Activated CD4-positive, alpha-beta T cell treated with anti-CD3 and anti-CD28 coated beads, Interleukin-2, amount 50 U/mL, for 4 hours (primary cell): Measurements from ENCODE around the gene OR1F1.
A peak's percentile ranks its signal among the peaks of the same experiment; 100 is the strongest.
"Not testable (repeated sequence)": the region's sequence is repeated elsewhere in the genome, so short reads cannot be mapped to it uniquely, and the experiment has no call there.

ENCODE experiments used
- DNase-seq, 2 experiments: peaks; one replicate each; pipeline ENCODE4 v3.0.0-alpha.2; 2020

Gene OR1F1

GRCh38 chr16:3187798-3188674 is at the start of gene OR1F1:
OR1F1 (plus strand) TSS chr16:3188204.
- peak; percentile 41 to 42 for DNase-seq

GRCh38 chr16:3138342-3138741 is 49.7 kb upstream of the OR1F1 start:
- DNase-seq, result no peak

GRCh38 chr16:3138823-3139426 is 49.1 kb upstream of the OR1F1 start:
- no peak for DNase-seq

GRCh38 chr16:3139561-3139960 is 48.4 kb upstream of the OR1F1 start:
- not testable (repeated sequence) for DNase-seq

- DNase-seq, result no peak
Measured at GRCh38 chr16:3140603-3141427, 47.2 kb upstream of the OR1F1 start.

GRCh38 chr16:3141781-3142311 is 46.2 kb upstream of the OR1F1 start:
- DNase-seq, result no peak

- no peak for DNase-seq
Measured at GRCh38 chr16:3142327-3142726, 45.7 kb upstream of the OR1F1 start.

GRCh38 chr16:3142770-3143169 is 45.2 kb upstream of the OR1F1 start:
- no peak for DNase-seq

- no peak for DNase-seq
Measured at GRCh38 chr16:3143189-3143588, 44.8 kb upstream of the OR1F1 start.

GRCh38 chr16:3143598-3144320 is 44.2 kb upstream of the OR1F1 start:
- no peak for DNase-seq

GRCh38 chr16:3144321-3144983 is 43.6 kb upstream of the OR1F1 start:
- DNase-seq, result no peak

GRCh38 chr16:3145151-3145550 is 42.9 kb upstream of the OR1F1 start:
- DNase-seq, result no peak

GRCh38 chr16:3145660-3146059 is 42.3 kb upstream of the OR1F1 start:
- no peak for DNase-seq

GRCh38 chr16:3147046-3147756 is 40.8 kb upstream of the OR1F1 start:
- no peak for DNase-seq

- DNase-seq, result no peak
Measured at GRCh38 chr16:3147757-3148104, 40.3 kb upstream of the OR1F1 start.

- no peak for DNase-seq
Measured at GRCh38 chr16:3148256-3149192, 39.5 kb upstream of the OR1F1 start.

GRCh38 chr16:3149193-3149530 is 38.8 kb upstream of the OR1F1 start:
- DNase-seq, result no peak

- peak; percentile 24 to 36 for DNase-seq
Measured at GRCh38 chr16:3149630-3150345, 38.2 kb upstream of the OR1F1 start.

GRCh38 chr16:3150346-3151218 is 37.4 kb upstream of the OR1F1 start:
- peak; percentile 96 to 98 for DNase-seq
